Measurements from ENCODE around the gene CENPU. TPM values are rescaled to one million over a fixed set of nuclear protein-coding genes. Genes with fewer than 3 reads are reported as not detected.
"Not testable (repeated sequence)": the region's sequence is repeated elsewhere in the genome, so short reads cannot be mapped to it uniquely, and the experiment has no call there.

The CENPU gene
- polyA plus RNA-seq, 10 donors, result 13.9 to 34.7 (median 24.3) TPM

DNA sequence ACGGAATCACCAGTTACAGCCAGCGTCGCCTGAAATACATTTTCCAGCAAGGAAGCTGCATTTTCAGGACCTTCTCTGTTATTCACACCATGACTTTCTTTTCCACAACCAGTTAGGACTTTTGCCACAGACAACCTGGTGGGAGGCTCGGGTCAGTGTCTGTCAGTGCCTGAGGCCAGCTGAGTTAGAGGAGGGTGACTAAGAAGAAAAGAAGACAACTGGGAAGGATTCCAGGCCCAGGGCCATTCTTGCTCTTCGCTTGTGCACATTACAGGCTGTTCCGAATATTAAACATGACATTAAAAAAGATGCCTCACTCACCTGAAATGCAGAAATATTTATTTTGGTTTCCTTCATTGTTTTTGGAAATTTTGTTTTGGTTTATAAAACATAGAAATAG is 21.4 kb upstream of the CENPU start:
- peak in 1 of 3 donors; percentile 21 for DNase-seq

DNA sequence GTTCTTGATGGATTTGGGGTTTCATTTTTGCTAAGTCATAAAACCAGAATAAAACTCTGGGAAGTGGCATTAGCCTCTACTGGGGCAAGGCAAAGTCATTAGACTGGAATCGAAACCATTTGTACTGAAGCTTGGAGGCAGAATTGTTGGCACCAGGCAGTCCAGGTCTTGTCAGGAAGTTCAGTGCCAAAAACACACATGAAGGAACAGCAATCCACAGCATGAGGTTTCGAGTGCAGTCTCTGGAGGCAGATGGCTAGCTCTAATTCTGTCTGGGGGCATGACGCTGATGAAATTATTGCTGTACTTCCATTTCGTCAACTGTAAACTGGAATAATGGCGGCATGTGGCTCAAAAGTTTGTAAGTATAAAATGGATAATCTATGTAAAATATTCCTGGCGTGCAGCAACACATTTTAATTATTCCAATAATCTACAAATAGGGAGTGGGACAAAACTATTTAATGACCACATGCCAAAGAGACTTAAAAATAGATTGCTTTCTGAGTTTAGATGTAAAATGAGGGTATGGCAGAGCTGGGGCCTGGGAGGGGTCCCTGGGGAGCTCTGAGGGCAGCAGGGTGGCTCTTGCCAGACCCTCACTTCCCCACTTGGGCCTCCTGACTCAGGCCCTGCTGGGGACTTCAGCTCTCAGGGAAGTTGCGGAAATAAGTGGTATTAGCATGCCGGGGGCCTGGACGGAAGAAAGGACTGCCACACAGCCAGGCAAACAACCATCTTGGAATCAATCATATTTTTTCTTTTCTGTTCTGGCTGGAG is 18.8 kb upstream of the CENPU start:
- no peak for DNase-seq

GRCh38 chr4:184751585-184751956 is 17.7 kb upstream of the CENPU start:
- DNase-seq, result no peak

DNA sequence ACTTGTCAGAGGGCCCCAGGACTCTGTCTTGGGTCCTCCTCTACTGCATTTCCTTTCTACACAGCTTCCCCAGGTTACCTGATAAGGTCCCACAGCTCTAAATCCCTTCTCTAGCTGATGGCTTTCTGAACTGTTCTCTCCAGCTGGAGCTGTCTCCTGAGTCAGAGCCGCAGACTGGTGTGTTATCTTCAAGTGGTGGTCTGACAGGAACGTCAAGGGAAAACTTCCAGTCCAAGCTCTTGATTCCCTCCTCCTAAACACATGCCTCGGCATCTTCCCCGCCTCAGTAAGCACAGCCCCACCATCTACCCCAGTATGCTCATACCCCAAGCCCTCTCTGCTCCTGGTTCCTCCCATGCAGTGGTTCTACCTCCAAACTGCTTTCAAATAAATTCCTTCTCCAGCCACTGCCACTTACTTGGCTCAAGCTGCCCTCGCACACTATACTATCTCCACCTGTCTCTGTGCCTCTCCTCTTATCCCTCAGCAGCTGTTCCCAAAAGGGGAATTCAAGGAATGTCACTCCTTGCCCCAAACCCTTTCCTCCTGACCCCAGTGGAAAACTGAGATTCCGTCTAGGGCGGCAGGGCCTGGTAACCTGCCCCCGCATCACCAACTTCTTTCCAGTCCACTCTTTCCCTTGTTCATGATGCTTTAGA is 17.2 kb upstream of the CENPU start:
- DNase-seq, result no peak

DNA sequence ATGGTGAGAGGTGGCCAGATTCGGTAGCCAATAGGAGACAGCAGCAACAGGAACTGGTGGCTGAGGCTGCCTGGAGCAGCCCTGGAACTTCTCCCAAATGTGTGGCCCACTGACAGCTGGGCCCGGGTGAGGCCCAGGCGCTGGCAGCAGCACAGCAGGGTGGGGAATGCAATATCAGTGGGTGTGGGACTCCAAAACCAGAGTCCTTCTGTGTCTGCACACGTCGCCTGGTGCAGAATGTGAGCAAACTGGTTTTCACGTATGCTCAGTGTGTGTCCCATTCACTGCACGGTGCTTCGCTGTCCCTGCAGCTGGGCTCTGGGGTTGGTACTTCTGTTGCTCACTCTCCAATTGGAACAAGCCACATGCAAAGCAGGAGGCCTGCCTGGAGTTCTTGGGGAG is 14.4 kb upstream of the CENPU start:
- DNase-seq, result peak in 1 of 3 donors; percentile 73

DNA sequence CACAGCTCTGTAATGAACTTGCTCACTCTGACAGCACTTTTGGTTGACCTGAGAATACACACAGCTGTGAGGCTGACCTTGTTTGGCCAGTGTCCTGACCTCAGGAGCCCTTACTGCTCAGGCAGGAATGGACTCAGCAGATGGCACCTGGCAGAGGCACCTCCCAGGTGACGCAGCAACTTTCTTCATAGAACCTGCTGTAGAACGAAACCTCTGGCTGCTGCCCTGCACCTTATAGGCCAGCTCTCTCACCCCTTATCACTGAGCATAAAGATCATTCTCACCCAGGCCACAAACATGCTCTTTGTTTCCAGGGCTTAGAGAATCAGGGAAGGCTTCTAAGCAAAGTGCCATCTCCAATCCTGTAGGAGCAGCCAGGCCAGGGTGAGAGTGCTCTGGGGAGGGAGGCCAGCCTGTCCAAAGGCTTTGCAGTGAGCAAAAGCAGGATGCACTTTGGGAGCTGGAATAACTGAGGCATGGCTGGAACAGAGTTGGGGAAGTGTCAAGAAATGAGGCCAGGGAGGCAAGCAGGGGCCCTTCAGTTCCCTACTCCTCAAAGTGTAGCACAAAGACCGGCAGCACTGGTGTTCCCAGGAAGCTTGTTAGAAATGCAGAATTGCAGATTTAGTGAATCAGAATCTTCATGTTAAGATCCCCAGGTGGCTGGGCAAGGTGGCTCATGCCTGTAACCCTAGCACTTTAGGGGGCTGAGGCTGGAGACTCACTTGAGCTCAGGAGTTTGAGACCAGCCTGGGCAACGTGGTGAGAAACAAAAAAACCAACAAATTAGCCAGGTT is 13.3 kb upstream of the CENPU start:
- DNase-seq, result peak in 1 of 3 donors; percentile 54

DNA sequence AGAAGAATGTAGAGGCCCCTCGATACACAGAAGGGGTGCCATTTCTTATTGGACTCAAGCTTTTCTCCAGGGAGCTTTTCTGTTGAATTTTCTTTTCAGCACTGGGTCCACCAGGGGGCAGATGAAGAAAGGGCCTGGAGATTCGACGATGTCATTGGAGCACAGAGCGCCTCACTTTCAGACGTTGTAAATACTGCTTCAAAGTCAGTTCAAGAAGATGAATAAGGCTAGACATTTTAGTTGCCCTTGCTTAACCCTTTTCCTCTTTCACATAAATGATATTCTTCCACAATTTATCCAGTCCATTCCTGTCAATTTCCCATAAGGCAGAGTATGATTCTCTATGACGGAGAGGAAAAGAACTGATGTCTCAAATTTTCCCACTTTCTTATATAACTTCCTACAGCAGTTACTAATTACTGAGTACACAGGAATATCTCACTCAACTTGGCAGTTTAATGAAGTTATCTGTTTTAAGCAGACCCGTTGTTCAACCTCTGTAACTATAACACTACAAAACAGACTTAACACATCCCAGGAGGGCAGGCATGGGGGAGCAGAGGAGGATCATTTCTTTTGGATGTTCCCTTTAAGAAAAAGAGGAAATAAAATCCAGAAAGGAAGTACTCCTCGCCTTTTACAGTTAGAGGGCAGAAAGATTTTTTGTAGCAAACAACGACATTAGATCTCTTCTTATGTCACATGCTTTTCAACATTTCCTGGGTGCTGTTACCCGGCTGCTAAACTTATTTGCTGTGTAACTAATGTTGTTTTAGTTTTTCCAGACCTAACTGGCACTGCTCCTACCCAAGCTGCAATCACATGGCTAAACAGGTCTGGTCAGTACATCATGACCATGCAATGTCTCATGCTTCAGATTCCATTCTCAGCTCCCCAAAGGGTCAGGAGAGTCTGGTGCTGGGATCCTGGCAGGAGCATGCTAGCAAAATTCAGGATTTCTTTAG is 12.2 kb upstream of the CENPU start:
- peak; percentile 74 to 91 (median 85) for DNase-seq

DNA sequence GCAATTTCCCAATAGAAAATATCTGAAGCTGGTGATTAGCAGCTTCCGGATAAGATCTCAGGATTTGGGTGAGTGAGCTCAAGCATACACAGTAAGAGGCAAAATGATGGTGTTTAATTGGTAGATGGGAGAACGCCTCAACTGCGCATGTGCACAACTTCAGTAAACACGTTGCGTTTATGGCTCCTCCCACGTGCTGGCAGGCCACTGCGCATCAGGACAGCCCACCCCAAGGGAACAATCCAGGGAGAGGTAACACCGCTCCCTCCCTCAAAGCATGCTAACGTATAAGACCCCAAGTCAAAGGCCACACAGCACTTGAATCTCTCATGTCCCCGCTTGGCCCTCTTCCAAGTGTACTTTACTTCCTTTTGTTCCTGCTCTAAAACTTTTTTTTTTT is 10.3 kb upstream of the CENPU start:
- no peak for DNase-seq

DNA sequence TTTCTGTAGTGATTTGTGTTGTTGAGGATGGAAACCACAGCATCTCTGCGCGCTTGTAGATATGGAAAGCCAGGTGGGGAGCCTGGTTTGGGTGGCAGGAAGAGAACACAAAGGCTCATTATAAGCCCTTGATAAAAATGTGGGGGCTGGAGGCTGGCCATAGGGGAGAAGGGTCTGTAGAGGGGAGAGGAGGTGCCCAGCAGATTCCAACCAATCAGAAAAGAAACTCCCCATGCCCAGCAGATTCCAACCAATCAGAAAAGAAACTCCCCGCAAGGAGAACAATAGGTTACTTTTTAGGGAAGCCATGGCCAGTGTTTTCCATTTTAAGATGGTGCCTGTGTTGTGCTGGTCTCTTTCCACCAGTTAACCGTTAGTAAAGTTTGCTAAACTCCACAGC is 9.8 kb upstream of the CENPU start:
- DNase-seq, result no peak

GRCh38 chr4:184741651-184742050 is 7.8 kb upstream of the CENPU start:
- not testable (repeated sequence) for DNase-seq

DNA sequence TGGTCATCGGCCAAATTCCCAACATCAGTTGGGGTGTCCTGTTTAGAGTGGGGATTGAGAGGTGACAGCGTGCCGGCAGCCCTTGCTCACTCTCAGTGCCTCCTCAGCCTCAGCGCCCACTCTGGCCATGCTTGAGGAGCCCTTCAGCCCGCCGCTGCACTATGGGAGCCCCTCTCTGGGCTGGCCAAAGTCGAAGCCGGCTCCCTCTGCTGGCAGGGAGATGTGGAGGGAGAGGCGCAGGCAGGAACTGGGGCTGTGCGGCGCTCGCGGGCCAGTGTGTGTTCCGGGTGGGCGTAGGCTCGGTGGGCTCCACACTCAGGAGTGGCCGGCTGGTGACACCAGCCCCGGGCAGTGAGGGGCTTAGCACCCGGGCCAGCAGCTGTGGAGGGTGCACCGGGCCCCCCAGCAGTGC is 7.1 kb upstream of the CENPU start:
- DNase-seq, result no peak

GRCh38 chr4:184739575-184739974 is 5.7 kb upstream of the CENPU start:
- DNase-seq, result not testable (repeated sequence)

DNA sequence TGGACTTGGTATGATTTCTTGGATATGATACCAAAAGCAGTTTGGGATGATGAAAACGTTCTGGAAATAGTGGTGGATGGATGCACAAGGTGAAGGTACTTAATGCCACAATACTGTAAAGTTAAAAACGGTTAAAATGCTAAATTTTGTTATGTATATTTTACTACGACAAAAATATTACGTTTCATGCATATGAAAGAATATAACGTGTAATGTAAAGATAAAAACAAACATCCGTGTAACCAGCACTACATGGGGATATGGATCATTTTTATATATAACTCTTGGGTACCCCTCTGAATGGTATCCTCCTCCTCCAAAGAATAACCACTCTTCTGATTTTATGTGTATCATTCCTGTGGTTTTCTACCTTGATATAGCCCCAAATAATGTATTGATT is 862 bp upstream of the CENPU start:
- no peak for DNase-seq

DNA sequence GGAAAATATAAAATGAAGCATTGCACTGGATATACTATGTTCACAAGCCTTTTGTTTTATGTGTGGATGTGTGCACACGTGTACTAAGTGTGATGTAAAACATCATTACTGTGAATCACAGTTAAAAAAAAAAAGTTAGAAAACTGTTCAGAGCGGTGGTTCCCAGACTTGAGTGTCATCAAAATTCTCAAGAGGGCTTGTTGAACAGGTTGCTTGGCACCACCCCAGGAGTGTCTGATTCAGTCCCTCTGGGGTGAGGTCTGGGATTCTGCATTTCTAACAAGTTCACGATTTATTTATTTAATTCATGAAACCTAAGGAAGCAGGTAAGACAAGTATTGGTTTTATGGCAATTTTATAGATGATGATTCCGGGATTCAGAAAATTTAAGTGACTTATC is 1.8 kb downstream of the CENPU start:
- DNase-seq, result no peak

- DNase-seq, result no peak
These were observed 2.8 kb downstream of the CENPU start for GRCh38 chr4:184731056-184731455.

GRCh38 chr4:184729946-184730345 is 4.0 kb downstream of the CENPU start:
- DNase-seq, result no peak

DNA sequence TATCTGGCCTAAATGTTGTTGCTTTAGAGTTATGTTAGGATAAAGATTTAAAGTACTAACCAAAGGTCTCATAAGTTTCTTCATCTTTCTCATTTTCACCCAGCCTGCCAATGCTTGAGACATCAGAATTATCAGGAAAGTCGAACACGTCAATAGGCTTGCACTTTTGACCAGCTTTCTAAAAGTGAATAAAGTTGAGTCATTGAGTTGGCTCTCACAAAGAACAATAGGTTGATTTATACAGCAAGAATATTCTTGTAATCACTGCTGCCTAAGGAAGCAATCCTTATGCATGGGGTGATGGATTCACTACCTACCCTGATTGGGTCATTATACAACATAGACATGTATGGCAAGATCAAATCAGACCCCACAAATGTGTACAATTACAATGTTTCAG is 5.0 kb downstream of the CENPU start:
- no peak for DNase-seq

- DNase-seq, result no peak
These were observed 6.5 kb downstream of the CENPU start for GRCh38 chr4:184727430-184727829.

GRCh38 chr4:184722798-184723197 is 11.1 kb downstream of the CENPU start:
- DNase-seq, result no peak

DNA sequence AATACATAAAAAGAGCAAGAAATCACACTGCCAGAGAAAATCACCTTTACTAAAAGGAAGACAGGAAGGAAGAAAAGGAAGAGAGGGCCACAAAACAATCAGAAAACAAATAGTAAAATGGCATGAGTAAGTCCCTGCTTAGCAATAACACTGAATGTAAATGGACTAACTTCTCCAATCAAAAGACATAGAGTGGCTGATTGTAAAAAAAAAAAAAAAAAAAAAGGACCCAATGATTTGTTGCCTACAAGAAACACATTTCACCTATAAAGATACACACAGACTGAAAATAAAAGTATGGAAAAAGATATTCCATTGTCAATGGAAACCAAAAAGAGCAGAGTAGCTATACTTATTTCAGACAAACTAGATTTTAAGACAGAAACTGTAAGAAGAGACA is 12.6 kb downstream of the CENPU start:
- no peak for DNase-seq

DNA sequence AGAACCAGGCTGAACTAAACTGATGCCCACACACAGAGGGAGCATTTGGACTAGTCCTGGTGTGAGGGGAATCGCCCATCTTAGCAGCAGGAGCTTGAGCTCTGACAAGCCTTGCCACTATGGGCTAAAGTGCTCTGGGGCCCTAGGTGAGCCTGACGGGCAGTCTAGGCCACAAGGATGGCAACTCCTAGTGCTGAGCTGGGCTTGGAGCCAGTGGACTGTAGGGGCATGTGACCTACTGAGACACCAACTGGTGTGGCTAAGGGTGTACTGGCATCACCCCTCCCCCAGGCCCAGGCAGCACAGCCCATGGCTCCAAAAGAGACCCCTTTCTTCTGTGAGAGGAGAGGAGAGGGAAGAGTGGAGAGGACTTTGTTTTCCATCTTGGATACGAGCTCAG is 14.5 kb downstream of the CENPU start:
- no peak for DNase-seq

DNA sequence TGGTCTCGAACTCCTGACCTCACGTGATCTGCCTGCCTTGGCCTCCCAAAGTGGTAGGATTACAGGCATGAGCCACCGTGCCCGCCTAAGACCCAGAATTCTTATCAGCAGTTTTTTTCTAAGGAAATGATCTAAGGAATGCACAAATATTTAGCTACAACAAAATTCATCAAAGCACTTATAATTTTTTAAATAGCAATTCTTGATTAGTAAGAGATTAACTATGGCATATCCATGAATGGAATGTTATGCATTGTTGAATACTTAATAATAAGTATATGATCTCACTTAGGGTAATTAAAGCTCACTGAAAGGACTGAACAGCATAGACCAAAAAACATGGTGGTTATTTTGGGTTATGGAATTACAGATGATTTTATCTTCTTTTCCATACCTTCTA is 18.4 kb downstream of the CENPU start:
- DNase-seq, result no peak

Data from muscle of back (tissue), 11 donors.